ENCODE results near the gene RNF126. TPM values are rescaled to one million over a fixed set of nuclear protein-coding genes. Genes with fewer than 3 reads are reported as not detected.
A peak's percentile ranks its signal among the peaks of the same experiment; 100 is the strongest.
"Not testable (repeated sequence)": the region's sequence is repeated elsewhere in the genome, so short reads cannot be mapped to it uniquely, and the experiment has no call there.

The RNF126 gene
- total RNA-seq, 2 experiments from 2014 or later = 80.6 to 82.2 TPM

DNA sequence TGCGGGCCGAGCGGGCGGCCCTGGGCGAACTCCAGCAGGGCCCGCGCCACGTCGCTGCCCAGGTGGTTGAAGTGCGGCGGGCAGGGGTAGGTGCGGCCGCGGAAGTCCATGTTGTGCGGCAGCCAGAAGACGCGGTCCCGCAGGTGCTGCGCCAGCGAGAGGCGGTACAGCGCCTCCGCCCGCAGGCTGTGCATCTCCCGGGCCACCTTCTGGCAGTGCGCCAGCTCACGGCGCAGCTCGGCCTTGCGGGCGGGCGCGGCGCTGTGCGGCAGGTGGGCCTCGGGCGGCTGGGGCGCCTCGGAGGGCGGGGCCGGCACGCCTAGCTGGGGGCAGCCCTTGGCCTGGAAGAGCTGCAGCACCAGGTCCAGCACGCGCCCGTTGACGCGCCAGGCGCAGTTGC is 41.8 kb downstream of the RNF126 start:
- POLR2A ChIA-PET = not testable (repeated sequence)

DNA sequence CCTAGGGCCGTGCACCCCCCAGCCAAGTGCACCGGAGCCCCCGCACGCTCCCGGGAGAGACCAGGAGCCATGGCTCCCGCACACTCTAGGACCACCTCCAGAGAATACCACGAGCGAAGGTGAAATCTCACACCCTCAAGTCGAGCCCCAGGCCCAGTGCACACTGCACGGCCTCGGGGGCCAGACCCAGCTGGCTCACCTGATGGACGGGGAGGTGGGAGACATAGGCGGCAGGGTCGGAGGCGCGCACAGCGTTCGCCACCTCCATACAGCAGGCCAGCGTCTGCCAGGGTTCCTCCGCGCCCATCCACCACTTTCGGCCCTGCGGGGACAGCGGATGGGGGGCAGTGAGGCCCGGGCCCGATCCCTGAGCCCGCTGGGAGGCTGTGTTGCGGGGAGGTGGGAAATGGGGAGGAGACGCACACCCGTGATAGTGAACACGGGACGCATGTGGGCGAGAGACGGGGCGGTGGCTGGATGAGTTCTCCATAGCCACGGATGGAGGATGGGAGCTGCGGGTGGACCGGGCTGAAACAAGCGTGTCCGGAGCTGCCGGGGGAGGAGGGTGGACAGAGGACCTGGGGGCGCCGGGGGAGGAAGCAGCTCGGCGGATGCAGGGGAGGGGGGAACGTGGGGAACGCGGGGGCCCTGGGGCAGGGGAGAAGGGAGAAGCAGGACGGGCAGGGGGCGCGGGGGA is 42.7 kb downstream of the RNF126 start:
- H3K4me1 Mint-ChIP-seq = peaks cover 3% of the 10 kb centered on the region
- ChIA-PET POLR2A (no interaction called here), CTCF (no interaction called here)
- H3K27me3 Mint-ChIP-seq = no peaks in the 10 kb centered on the region
- no peak overlapping the region for H3K27ac Mint-ChIP-seq
- no peak overlapping the region for H3K4me3 Mint-ChIP-seq
- H3K9me3 Mint-ChIP-seq = no peaks in the 10 kb centered on the region
- no peak for DNase-seq
- H3K36me3 Mint-ChIP-seq (ENCODE audit: low read depth) = peaks cover 14% of the 10 kb centered on the region

More for the DNA sequence above, 41.8 kb downstream of the RNF126 start:
- H3K9me3 Mint-ChIP-seq, H3K27me3 Mint-ChIP-seq, H3K27ac Mint-ChIP-seq, H3K4me1 Mint-ChIP-seq, H3K4me3 Mint-ChIP-seq, DNase-seq, CTCF ChIA-PET: not testable (repeated sequence)
- H3K36me3 Mint-ChIP-seq (ENCODE audit: low read depth) = peaks cover 10% of the 10 kb centered on the region

DNA sequence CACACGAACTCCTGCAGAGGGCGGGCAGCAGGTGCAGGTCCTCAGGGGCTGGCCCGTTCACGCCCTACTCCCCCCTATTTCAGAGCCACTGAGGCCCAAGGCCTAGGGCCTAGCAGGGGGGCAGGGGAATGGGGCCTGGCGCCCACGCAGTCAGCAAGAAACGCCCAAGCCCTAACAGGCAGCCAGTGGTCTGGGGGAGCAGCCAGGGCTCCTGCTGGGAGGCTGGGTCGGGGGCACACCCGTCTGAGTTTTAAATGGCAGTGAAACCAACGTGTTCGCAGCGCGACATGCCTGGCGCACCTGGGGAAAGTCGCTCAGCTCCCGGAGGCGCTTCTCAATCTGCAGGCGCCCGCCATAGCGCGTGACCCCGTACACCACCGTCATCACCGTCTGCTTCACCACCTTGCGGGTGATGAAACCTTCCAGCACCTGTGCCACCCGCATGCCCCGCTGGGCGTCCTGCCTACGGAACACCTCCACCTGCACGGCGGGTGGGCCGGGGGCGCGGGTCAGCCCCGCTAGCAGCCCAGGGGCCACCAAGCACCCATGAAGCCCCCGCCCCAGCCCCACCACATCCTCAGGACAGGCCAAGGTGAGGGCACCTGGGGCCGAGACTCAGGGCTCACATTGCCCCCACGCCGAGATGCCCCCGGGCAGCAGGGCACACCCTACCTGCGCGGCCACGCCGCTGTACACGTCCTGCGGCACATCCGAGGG is 43.6 kb downstream of the RNF126 start:
- H3K36me3 Mint-ChIP-seq (ENCODE audit: low read depth) = peaks cover 21% of the 10 kb centered on the region

DNA sequence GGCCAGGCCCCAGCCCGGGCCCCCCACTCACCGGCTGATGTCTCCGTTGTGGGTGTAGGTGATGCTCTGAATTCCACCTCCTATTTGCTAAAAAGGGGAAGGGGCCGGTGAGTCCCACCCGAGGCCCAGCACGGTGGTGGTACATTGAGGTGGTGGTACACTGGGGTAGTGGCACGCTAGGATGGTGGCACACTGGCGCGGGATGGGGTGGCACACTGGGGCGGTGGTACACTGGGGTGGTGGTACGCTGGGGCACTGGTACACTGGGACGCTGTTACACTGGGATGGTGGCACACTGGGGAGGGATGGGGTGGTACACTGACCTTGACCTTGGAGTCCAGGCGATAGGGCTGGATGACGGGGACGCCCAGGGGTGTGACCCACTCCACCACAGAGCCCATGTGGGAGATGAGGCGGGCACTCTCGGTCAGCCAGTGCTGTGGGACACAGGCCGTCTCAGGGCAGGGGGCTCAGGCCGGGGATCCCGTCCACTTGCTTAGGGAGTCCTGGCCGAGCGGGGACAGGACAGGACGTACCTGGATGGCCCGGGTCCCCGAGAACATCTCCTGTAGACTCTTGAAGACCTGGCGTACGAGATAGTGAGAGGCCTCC is 44.2 kb downstream of the RNF126 start:
- Mint-ChIP-seq H3K4me1 (peaks cover 3% of the 10 kb centered on the region), H3K36me3 (ENCODE audit: low read depth) (peaks cover 25% of the 10 kb centered on the region), H3K4me3 (no peak overlapping the region), H3K27ac (no peak overlapping the region), H3K27me3 (no peaks in the 10 kb centered on the region), H3K9me3 (no peaks in the 10 kb centered on the region)
- DNase-seq = no peak
- ChIA-PET POLR2A (no interaction called here), CTCF (no interaction called here)

More for the DNA sequence above, 43.6 kb downstream of the RNF126 start:
- Mint-ChIP-seq H3K4me3 (no peak overlapping the region), H3K9me3 (no peaks in the 10 kb centered on the region), H3K27me3 (no peaks in the 10 kb centered on the region), H3K4me1 (peaks cover 3% of the 10 kb centered on the region), H3K27ac (no peak overlapping the region)
- ChIA-PET CTCF (no interaction called here), POLR2A (no interaction called here)
- no peak for DNase-seq

DNA sequence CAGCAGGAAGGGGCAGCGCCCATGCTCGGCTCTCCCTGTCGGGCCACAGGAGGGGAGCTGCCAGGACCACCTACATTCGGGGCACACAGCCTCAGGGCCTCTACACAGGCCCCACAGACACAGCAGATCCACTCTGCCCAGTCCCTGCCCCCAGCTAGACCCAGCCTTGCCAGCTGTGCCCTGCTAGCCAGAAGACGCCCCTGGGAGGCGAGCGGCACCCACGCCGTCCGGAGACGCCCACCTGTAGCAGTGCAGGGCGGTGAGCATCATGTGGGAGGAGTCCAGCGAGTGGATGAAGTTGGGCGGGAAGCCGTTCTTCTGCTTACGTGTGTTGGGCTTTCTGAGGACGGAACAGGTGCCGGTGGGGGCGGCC is 44.8 kb downstream of the RNF126 start:
- ChIA-PET CTCF (no interaction called here), POLR2A (no interaction called here)
- DNase-seq = no peak
- Mint-ChIP-seq H3K36me3 (ENCODE audit: low read depth) (peaks cover 25% of the 10 kb centered on the region), H3K27ac (no peak overlapping the region), H3K9me3 (no peaks in the 10 kb centered on the region), H3K27me3 (no peaks in the 10 kb centered on the region), H3K4me1 (peaks cover 3% of the 10 kb centered on the region), H3K4me3 (no peak overlapping the region)

DNA sequence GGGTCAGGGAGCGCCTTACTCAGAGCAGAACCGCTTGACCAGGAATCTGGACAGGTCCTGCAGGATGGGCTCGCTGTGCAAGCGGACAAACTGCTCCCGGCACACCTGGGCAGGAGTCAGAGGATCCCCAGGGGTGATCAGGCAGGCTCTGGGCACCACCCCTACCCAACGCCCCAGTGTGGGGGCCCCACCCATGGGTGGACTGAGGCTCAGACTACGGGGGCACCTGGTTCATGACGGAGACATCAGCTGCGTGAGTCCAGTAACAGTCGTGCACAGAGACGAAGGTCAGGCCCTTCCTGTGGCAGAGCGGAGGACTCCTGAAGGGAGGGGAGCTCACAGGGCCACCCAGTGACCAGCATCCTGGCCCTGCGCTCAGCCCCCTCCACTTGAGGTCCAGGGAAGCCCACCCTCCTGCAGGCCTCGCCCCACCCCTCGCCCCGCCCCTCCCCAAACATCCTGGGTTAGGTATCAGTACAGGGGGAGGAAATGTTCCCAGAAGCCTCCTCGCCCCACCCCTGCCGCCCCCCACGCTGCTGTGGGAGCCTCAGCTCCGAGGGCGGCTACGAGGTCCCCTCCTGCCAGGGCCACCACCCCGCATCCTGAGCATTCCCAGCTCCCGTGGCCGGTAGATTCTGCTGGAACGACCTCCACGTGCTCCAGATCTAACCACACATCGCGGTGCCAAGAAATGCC is 45.3 kb downstream of the RNF126 start:
- no peaks in the 10 kb centered on the region for H3K9me3 Mint-ChIP-seq
- no peak overlapping the region for H3K4me3 Mint-ChIP-seq
- ChIA-PET CTCF (no interaction called here), POLR2A (no interaction called here)
- no peak for DNase-seq
- H3K36me3 Mint-ChIP-seq (ENCODE audit: low read depth) = peaks cover 27% of the 10 kb centered on the region
- H3K4me1 Mint-ChIP-seq = peaks cover 7% of the 10 kb centered on the region
- no peaks in the 10 kb centered on the region for H3K27me3 Mint-ChIP-seq
- H3K27ac Mint-ChIP-seq = no peak overlapping the region

DNA sequence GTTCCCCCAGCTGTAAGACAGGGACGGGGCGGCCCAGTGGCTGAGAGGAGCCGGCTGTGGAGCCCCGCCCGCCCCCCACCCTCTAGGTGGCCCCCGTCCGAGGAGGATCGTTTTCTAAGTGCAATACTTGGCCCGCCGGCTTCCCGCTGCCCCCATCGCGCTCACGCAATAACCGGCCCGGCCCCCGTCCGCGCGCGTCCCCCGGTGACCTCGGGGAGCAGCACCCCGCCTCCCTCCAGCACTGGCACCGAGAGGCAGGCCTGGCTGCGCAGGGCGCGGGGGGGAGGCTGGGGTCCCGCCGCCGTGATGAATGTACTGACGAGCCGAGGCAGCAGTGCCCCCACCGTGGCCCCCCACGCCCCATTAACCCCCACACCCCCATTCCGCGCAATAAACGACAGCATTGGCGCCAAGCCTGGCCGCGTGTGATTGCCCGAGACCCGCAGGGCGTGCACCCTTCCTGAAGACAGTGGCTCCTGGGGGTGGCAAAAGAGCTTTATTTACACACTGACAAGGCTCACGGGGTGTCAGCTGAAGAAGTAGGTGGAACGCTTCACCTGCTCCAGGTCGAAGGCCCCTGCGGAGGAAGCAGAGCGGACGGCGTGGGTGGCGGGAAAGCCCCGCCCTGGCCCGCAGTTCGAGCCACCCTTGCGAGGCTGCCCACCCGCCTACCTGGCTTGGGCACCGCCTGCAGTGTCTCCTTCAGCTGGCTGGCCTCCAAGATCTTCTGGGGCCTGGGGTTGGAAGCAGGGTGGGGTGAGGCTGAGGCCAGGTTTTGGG is 46.1 kb downstream of the RNF126 start:
- CTCF ChIA-PET = no interaction called here
- POLR2A ChIA-PET = no interaction called here
- Mint-ChIP-seq H3K27me3 (no peaks in the 10 kb centered on the region), H3K36me3 (ENCODE audit: low read depth) (peaks cover 27% of the 10 kb centered on the region), H3K4me1 (peaks cover 12% of the 10 kb centered on the region), H3K4me3 (no peak overlapping the region), H3K9me3 (no peaks in the 10 kb centered on the region), H3K27ac (no peak overlapping the region)
- DNase-seq = no peak

DNA sequence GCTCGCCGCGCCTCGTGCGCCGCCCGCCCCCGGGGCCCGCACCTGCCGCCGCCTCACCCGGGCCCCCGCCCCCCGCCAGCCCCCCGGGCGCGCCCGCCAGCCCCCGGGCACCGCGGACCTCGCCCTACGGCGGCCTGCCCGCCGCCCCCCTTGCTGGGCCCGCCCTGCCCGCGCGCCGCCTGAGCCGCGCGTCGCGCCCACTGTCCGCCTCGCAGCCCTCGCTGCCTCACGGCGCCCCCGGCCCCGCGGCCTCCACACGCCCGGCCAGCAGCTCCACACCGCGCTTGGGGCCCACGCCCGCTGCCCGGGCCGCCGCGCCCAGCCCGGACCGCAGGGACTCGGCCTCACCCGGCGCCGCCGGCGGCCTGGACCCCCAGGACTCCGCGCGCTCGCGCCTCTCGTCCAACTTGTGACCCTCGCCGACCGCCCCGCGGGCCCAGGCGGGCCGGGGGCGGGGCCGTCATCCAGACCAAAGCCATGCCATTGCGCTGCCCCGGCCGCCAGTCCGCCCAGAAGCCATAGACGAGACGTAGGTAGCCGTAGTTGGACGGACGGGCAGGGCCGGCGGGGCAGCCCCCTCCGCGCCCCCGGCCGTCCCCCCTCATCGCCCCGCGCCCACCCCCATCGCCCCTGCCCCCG is 46.8 kb downstream of the RNF126 start:
- no peak overlapping the region for H3K27ac Mint-ChIP-seq
- CTCF ChIA-PET = no interaction called here
- H3K27me3 Mint-ChIP-seq = no peaks in the 10 kb centered on the region
- POLR2A ChIA-PET = no interaction called here
- peaks cover 19% of the 10 kb centered on the region for H3K4me1 Mint-ChIP-seq
- DNase-seq = no peak
- H3K4me3 Mint-ChIP-seq = no peak overlapping the region
- no peaks in the 10 kb centered on the region for H3K9me3 Mint-ChIP-seq
- H3K36me3 Mint-ChIP-seq (ENCODE audit: low read depth) = peaks cover 27% of the 10 kb centered on the region

DNA sequence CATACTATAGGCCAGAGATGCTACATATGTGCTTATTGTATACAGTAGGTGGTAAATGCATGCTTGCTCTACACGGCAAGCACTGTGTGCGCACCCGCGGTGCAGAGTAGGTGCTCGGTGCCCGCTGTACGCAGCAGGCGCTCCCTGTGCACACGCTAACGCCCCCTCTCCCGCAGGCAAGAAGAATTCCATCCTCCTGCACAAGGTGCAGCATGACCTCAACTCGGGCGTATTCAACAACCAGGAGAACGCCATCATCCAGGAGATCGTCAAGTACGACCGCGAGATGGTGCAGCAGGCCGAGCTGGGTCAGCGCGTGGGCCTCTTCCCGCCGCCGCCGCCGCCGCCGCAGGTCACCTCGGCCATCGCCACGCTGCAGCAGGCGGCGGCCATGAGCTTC is 47.4 kb downstream of the RNF126 start:
- H3K4me1 Mint-ChIP-seq = peaks cover 22% of the 10 kb centered on the region
- DNase-seq = no peak
- H3K9me3 Mint-ChIP-seq = no peaks in the 10 kb centered on the region
- POLR2A ChIA-PET = no interaction called here
- no peaks in the 10 kb centered on the region for H3K27me3 Mint-ChIP-seq
- H3K36me3 Mint-ChIP-seq (ENCODE audit: low read depth) = peaks cover 27% of the 10 kb centered on the region
- no peak overlapping the region for H3K27ac Mint-ChIP-seq
- no peak overlapping the region for H3K4me3 Mint-ChIP-seq
- CTCF ChIA-PET = no interaction called here

DNA sequence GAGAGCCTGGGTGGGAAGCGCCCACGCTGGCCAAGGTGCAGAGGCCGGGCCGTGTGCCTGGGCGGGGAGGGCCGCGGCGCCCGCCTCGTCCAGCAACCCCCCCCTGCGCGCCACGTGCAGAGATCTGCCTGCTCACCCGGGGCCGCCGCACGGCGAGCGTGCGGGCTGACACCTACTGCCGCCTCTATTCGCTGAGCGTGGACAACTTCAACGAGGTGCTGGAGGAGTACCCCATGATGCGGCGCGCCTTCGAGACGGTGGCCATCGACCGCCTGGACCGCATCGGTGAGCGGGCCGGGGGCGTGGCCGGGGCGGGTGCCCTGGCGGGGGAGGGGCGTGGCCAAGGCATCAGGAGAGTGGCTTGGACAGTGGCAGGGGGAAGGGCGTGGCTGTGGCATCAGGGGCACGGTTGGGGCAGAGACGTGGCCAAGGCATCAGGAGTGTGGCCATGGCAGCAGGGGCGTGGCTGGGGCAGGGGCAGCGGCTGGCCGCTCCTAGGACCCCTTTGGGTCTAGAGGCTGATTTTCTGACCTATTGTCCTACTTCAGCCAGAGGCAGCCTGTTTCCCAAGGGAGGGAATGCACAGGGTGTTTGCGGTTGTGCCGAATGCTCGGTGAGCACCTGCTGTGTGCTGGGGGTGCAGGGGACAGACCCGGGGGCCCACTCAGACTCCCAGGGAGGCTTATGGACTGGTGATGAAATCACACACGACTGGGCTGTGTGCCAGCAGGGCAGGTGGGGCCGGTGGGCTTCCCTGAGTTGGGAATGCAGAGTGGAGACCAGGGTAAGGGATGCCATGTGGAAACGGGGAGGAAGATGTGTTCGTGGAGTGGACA is 49.1 kb downstream of the RNF126 start:
- POLR2A ChIA-PET = no interaction called here
- no peak for DNase-seq
- CTCF ChIA-PET = no interaction called here
- Mint-ChIP-seq H3K9me3 (no peaks in the 10 kb centered on the region), H3K4me1 (peaks cover 29% of the 10 kb centered on the region), H3K4me3 (no peak overlapping the region), H3K27ac (no peak overlapping the region), H3K27me3 (no peaks in the 10 kb centered on the region), H3K36me3 (ENCODE audit: low read depth) (peaks cover 21% of the 10 kb centered on the region)

DNA sequence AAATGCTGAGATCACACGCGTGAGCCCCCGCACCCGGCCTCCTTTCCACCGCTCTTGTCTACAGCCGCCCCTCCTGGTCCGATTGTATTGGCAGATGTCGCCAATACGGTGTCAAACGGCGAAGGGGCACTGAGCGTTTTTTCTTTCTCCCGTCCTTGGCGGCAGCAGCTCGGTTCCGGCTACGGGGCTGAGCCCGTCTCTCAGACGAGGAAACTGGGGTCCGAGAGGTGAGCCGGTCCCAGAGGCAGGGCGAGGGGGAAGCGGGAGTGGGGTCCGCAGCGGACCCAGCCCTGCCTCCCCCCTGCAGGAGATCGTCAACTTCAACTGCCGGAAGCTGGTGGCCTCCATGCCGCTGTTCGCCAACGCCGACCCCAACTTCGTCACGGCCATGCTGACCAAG is 50.1 kb downstream of the RNF126 start:
- no peak for DNase-seq
- H3K36me3 Mint-ChIP-seq (ENCODE audit: low read depth) = peaks cover 17% of the 10 kb centered on the region
- ChIA-PET POLR2A (no interaction called here), CTCF (no interaction called here)
- peaks cover 29% of the 10 kb centered on the region for H3K4me1 Mint-ChIP-seq
- no peak overlapping the region for H3K4me3 Mint-ChIP-seq
- no peaks in the 10 kb centered on the region for H3K9me3 Mint-ChIP-seq
- no peaks in the 10 kb centered on the region for H3K27me3 Mint-ChIP-seq
- no peak overlapping the region for H3K27ac Mint-ChIP-seq

DNA sequence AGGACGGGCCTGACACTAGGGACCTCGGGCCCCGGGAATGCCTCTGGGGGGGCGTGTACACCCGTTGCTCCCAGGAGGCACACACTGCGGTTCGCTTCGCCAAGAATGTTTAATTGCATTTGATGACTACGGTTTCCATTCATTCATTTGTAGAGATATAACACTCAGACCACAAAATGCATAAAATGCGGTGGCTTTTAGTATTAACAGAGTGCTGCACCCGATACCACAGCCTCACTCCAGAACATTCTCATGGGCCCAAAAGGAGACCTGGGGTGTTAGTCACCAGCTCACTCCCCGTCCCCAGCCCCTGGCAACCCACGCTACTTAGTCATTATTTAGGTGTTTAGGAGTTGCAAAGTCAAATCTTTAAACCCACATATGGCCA is 51.5 kb downstream of the RNF126 start:
- CTCF ChIA-PET = interaction anchor here (1.0 to 1.6 kb wide), 2 partner anchors 27 to 101 kb away, joined by 3 to 4 read pairs; no protein-coding TSS in a partner anchor
- Mint-ChIP-seq H3K27ac (peak overlapping the region; percentile 99), H3K9me3 (no peaks in the 10 kb centered on the region), H3K4me1 (peaks cover 29% of the 10 kb centered on the region), H3K4me3 (peak overlapping the region; percentile 91), H3K36me3 (ENCODE audit: low read depth) (peaks cover 17% of the 10 kb centered on the region), H3K27me3 (no peaks in the 10 kb centered on the region)
- POLR2A ChIA-PET = interaction anchor here (0.6 to 2.5 kb wide), 6 partner anchors 21 to 101 kb away, joined by 3 to 11 read pairs (median 8); partner anchors contain the start of genes POLRMT and RNF126
- peak; percentile 67 for DNase-seq
